SK-N-SH treated with all-trans-retinoic acid at 6 μM for 48 hours (cell line): ENCODE data around the gene F2.
A peak's percentile ranks its signal among the peaks of the same experiment; 100 is the strongest.

Experiments
- ATAC-seq: fragments of 200-7000 bp; cut with Tn5 transposase; 3 replicates; pipeline ENCODE4 v1.9.1; 2020; ENCODE audit warnings: mild to moderate bottlenecking, moderate library complexity
- ARNTL ChIP-seq: fragments of 450-650 bp; formaldehyde crosslinking; IDR thresholded peaks from 2 replicates; pipeline ENCODE4 v1.5.0; 2020; ENCODE audit warnings: low read depth, mild to moderate bottlenecking, moderate library complexity, borderline replicate concordance
- BACH2 ChIP-seq: fragments of 250-450 bp; sonication (Bioruptor Pico); IDR thresholded peaks from 2 replicates; pipeline ENCODE4 v1.9.0; 2021; ENCODE audit warnings: mild to moderate bottlenecking, borderline replicate concordance
- CSDC2 ChIP-seq: fragments of 250-450 bp; sonication (Bioruptor Pico); IDR thresholded peaks from 2 replicates; pipeline ENCODE4 v1.5.0; 2020; ENCODE audit warnings: mild to moderate bottlenecking, moderate library complexity
- ESRRG ChIP-seq: fragments of 250-450 bp; sonication (Bioruptor Pico); IDR thresholded peaks from 2 replicates; pipeline ENCODE4 v1.6.1; 2021; ENCODE audit warnings: mild to moderate bottlenecking
- GLIS3 ChIP-seq: fragments of 250-450 bp; sonication (Bioruptor Pico); IDR thresholded peaks from 2 replicates; pipeline ENCODE4 v1.5.0; 2020; ENCODE audit warnings: mild to moderate bottlenecking, moderate library complexity
- ISL1 ChIP-seq: fragments of 250-450 bp; sonication (Bioruptor Pico); IDR thresholded peaks from 2 replicates; pipeline ENCODE4 v2.1.2; 2022; ENCODE audit warnings: mild to moderate bottlenecking, moderate library complexity
- PPARA ChIP-seq: fragments of 250-450 bp; sonication (Bioruptor Pico); IDR thresholded peaks from 2 replicates; pipeline ENCODE4 v1.5.0; 2020; ENCODE audit warnings: mild to moderate bottlenecking, borderline replicate concordance
- RARB ChIP-seq: fragments of 250-450 bp; sonication (Bioruptor Pico); IDR thresholded peaks from 2 replicates; pipeline ENCODE4 v1.8.0; 2021; ENCODE audit warnings: mild to moderate bottlenecking, moderate library complexity
- SNAI2 ChIP-seq: fragments of 250-450 bp; sonication (Bioruptor Pico); IDR thresholded peaks from 2 replicates; pipeline ENCODE4 v1.5.0; 2020; ENCODE audit warnings: mild to moderate bottlenecking, moderate library complexity
- TCF4 ChIP-seq: fragments of 250-450 bp; sonication (Bioruptor Pico); IDR thresholded peaks from 2 replicates; pipeline ENCODE4 v1.8.0; 2021; ENCODE audit warnings: mild to moderate bottlenecking, moderate library complexity, borderline replicate concordance
- ZC3H10 ChIP-seq: fragments of 250-450 bp; sonication (Bioruptor Pico); IDR thresholded peaks from 2 replicates; pipeline ENCODE4 v1.5.1; 2021; ENCODE audit warnings: mild to moderate bottlenecking, moderate library complexity
- ZFP3 ChIP-seq: fragments of 250-450 bp; sonication (Bioruptor Pico); IDR thresholded peaks from 2 replicates; pipeline ENCODE4 v1.5.0; 2020; ENCODE audit warnings: mild to moderate bottlenecking, moderate library complexity
- ZFP30 ChIP-seq: fragments of 450-650 bp; formaldehyde crosslinking; IDR thresholded peaks from 2 replicates; pipeline ENCODE4 v1.5.0; 2022; ENCODE audit warnings: mild to moderate bottlenecking, moderate library complexity
- ZNF565 ChIP-seq: fragments of 450-650 bp; formaldehyde crosslinking; conservative IDR thresholded peaks from 2 replicates; pipeline ENCODE4 v1.5.0; 2020; ENCODE audit warnings: low read depth, mild to moderate bottlenecking, moderate library complexity
- TF ChIP-seq, protein P1 (sequence below): fragments of 250-450 bp; sonication (Bioruptor Pico); IDR thresholded peaks from 2 replicates; pipeline ENCODE4 v1.5.1; 2020; ENCODE audit warnings: low read depth, mild to moderate bottlenecking, moderate library complexity
- TF ChIP-seq, protein P2 (sequence below): fragments of 250-450 bp; sonication (Bioruptor Pico); IDR thresholded peaks from 2 replicates; pipeline ENCODE4 v1.8.0; 2021; ENCODE audit warnings: low read depth, mild to moderate bottlenecking, moderate library complexity, borderline replicate concordance
- TF ChIP-seq, protein P3 (sequence below): fragments of 250-450 bp; sonication (Bioruptor Pico); IDR thresholded peaks from 2 replicates; pipeline ENCODE4 v1.8.0; 2020; ENCODE audit warnings: mild to moderate bottlenecking, moderate library complexity, borderline replicate concordance

The F2 gene

DNA sequence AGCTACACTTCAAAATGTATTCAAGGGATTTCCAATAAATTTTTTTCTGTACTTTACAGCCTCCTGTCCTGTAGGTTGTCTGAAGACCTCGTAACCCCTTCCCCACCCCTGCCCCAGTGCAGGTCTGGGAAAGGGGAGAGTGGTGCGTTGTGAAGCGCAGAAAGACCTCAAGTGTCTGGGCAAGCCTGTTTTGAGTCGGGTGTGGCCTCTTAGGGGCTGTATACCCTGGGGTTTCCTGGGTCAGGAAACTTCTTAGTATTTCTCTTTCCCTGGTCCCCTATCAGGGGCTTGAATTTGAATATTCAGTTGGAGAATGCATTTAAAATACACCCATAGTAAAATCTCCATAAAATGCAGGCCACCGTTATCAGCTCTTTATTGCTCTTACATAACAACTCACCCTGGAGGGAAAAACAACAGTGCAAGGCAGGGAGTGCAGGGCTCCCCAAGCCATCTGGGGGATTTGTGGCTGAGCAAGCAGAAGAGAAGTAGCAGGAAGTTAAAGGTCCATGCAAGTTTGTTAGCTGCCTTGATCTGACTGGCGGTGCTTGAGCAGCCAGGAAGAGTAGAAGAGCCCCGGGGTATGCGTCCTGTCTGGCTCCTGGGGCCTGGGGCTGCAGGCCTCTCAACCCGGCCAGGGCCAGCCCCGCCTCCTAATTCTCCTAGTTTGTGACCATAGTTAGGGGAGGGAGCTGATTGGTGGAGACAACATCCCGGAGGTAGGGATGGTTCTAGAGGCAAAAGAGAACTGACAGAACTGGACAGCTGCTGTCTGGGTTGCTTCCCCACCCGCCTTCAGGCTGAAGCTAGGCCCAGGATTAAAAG, 44.3 kb upstream of the F2 start:
- ATAC-seq, result peak; percentile 10
- TF ChIP-seq, protein P1, sequence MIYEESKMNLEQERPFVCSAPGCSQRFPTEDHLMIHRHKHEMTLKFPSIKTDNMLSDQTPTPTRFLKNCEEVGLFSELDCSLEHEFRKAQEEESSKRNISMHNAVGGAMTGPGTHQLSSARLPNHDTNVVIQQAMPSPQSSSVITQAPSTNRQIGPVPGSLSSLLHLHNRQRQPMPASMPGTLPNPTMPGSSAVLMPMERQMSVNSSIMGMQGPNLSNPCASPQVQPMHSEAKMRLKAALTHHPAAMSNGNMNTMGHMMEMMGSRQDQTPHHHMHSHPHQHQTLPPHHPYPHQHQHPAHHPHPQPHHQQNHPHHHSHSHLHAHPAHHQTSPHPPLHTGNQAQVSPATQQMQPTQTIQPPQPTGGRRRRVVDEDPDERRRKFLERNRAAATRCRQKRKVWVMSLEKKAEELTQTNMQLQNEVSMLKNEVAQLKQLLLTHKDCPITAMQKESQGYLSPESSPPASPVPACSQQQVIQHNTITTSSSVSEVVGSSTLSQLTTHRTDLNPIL (CRISPR knock-in tag), result no peak
- TF ChIP-seq SNAI2, result no peak
- TF ChIP-seq ZC3H10 (CRISPR knock-in tag), result no peak
- TF ChIP-seq, protein P2, sequence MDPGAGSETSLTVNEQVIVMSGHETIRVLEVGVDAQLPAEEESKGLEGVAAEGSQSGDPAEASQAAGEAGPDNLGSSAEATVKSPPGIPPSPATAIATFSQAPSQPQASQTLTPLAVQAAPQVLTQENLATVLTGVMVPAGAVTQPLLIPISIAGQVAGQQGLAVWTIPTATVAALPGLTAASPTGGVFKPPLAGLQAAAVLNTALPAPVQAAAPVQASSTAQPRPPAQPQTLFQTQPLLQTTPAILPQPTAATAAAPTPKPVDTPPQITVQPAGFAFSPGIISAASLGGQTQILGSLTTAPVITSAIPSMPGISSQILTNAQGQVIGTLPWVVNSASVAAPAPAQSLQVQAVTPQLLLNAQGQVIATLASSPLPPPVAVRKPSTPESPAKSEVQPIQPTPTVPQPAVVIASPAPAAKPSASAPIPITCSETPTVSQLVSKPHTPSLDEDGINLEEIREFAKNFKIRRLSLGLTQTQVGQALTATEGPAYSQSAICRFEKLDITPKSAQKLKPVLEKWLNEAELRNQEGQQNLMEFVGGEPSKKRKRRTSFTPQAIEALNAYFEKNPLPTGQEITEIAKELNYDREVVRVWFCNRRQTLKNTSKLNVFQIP (CRISPR knock-in tag), result no peak
- no peak for TF ChIP-seq ESRRG (CRISPR knock-in tag)
- TF ChIP-seq, all 23 proteins: peak for 0

DNA sequence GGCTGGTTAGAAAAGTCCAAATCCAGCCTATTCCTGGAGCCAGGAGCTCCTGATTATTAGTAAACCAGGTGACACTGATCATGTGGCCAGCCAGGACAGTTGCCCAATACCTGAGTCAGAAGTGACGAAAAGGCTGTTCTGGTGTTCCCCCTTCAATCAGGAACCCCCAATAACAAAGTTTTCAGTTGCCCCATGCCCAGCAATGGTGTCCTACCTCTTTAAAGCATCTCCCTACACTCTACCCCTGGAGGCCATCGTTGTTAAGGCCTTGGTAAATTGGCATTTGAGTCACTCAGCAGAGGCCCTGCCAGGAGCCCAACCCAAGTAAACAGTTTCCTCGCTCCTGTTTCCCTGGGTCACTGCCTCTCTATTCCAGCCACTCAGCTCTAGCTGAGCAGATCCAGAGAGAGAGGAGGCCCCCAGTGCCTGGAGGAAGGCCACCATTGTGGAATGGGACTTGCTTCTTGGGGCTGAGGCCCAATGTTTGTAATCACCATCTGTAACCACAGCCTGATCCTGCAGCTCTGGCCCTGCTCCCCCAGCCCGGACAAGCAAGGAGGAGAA, 43.6 kb upstream of the F2 start:
- ATAC-seq, result peak; percentile 53
- no peak for TF ChIP-seq ZFP3
- TF ChIP-seq ISL1 (CRISPR knock-in tag), result no peak
- TF ChIP-seq BACH2, result no peak
- TF ChIP-seq ESRRG (CRISPR knock-in tag), result no peak
- no peak for TF ChIP-seq TCF4 (CRISPR knock-in tag)
- TF ChIP-seq GLIS3, result no peak
- no peak for TF ChIP-seq ZFP30 (CRISPR knock-in tag)
- TF ChIP-seq ZNF565, result no peak

DNA sequence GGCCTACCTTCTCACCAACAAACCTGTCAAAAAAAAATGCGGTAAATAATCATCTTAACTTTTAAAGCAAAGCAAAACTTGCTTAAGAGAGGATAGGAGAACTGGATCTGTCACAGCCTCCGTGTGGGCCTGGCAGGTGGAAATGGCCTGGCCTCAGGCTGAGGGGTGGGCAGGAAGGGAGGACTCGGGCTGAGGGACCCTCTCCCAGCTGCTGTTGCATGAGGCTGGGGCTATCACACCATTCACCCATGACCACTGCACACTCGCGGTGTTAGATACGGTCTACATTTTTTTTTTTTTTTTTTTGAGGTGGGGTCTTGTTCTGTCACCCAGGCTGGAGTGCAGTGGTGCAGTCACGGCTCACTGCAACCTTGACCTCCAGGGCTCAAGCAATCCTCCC, 43.1 kb upstream of the F2 start:
- TF ChIP-seq SNAI2, result no peak
- no peak for TF ChIP-seq ZFP30 (CRISPR knock-in tag)
- no peak for TF ChIP-seq ESRRG (CRISPR knock-in tag)
- TF ChIP-seq TCF4 (CRISPR knock-in tag), result no peak
- no peak for TF ChIP-seq ARNTL (CRISPR knock-in tag)
- TF ChIP-seq, protein P1 (CRISPR knock-in tag), result no peak
- TF ChIP-seq BACH2, result no peak
- no peak for TF ChIP-seq RARB (CRISPR knock-in tag)
- TF ChIP-seq ISL1 (CRISPR knock-in tag), result no peak
- ATAC-seq, result no peak

DNA sequence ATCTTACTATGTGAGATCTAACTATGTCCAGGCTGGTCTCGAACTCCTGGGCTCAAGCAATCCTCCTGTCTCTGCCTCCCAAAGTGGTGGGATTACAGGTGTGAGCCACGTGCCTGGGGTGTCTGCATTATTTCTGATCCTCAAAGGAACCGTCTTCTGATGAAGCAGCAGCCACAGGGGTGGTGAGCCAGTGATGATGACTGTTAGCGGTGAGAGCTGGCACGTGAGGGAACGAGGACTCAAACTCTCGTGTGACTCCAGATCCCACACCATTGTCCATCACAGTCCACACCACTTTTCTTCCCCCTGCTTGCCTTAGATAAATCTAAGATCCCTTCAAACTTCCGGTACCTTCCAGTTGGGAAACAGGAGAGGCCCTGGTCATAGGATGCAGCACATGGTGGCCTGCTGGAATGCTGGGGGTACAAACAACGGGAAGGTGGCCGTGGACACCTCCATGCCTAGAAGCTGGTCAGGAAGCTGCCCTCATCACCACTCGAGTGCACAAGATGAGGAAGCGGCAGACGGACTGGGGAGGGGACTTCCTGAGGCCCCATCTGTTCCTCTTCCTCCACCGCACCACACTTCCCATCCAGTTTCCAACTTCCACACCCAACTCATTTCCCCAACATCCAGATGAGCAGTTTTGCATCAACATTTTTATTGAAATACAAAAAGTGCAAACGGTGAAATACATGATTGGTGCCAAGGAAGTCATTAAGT, 42.4 kb upstream of the F2 start:
- no peak for ATAC-seq
- TF ChIP-seq RARB (CRISPR knock-in tag) (no peak), PPARA (CRISPR knock-in tag) (no peak)
- TF ChIP-seq, protein P3, sequence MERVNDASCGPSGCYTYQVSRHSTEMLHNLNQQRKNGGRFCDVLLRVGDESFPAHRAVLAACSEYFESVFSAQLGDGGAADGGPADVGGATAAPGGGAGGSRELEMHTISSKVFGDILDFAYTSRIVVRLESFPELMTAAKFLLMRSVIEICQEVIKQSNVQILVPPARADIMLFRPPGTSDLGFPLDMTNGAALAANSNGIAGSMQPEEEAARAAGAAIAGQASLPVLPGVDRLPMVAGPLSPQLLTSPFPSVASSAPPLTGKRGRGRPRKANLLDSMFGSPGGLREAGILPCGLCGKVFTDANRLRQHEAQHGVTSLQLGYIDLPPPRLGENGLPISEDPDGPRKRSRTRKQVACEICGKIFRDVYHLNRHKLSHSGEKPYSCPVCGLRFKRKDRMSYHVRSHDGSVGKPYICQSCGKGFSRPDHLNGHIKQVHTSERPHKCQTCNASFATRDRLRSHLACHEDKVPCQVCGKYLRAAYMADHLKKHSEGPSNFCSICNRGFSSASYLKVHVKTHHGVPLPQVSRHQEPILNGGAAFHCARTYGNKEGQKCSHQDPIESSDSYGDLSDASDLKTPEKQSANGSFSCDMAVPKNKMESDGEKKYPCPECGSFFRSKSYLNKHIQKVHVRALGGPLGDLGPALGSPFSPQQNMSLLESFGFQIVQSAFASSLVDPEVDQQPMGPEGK (CRISPR knock-in tag), result no peak

DNA sequence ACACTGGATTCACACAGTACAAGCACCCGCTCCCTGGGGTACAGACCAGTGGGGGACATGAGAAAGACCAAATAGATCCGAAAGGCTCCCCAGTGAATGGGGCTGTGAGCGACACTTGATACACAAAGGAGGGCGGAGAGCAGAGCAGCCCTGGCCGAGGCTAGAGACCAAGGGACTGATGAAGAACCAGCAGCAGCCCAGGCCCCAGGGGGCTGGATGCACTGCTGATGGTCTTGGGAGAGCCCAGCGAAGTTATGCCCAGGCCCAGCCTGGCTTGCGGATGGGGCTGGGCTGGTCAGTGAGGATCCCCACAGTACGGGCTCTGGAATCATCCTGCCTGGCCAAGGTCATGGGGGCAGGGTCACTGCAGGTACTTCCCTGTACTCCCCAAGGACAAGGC, 41.8 kb upstream of the F2 start:
- ATAC-seq, result no peak
- no peak for TF ChIP-seq CSDC2
